H1 (cell line): ENCODE results near the gene DIPK2B. TPM values are rescaled to one million over a fixed set of nuclear protein-coding genes. Genes with fewer than 3 reads are reported as not detected.

Experiments
- CTCF ChIA-PET: fragments of 300-600 bp; sonication (Branson Sonifier 250); formaldehyde crosslinking; loops from one replicate; lab custom pipeline; 2021; ENCODE audit not compliant: partially characterized antibody; lab: Charles Lee
- POLR2A ChIA-PET: fragments of 300-600 bp; sonication (Branson Sonifier 250); formaldehyde crosslinking; loops from one replicate; lab custom pipeline; 2021; ENCODE audit warnings: inconsistent platforms; ENCODE audit not compliant: partially characterized antibody; lab: Charles Lee
- DNase-seq, 2 experiments: peaks; one replicate each; pipeline versions ENCODE4 v3.0.0 to v3.0.0-alpha.2; 2010 to 2022; ENCODE audit warnings: low spot score in 2 of 2, low read depth in 1 of 2, mixed read lengths in 1 of 2
- FAIRE-seq: peaks from 2 replicates; lab custom pipeline; 2011; peaks lifted over from hg19 to GRCh38; lab: Jason Lieb, UNC
- H2AFZ ChIP-seq: 2 replicates; pipeline ENCODE4 v1.8.1; 2012; ENCODE audit warnings: low read length, inconsistent platforms
- H2AK5ac ChIP-seq: 2 replicates; pipeline ENCODE4 v1.6.1; 2013; ENCODE audit warnings: low read depth, low read length
- H2BK120ac ChIP-seq: replicated peaks from 2 replicates; pipeline ENCODE3; 2013; ENCODE audit warnings: low read depth, low read length, inconsistent platforms
- H2BK12ac ChIP-seq: 2 replicates; pipeline ENCODE4 v1.6.1; 2013; ENCODE audit warnings: low read depth, low read length
- H2BK15ac ChIP-seq: 2 replicates; pipeline ENCODE4 v1.6.1; 2013; ENCODE audit warnings: low read length
- H2BK20ac ChIP-seq: 2 replicates; pipeline ENCODE4 v1.6.1; 2013; ENCODE audit warnings: low read length
- H2BK5ac ChIP-seq: 2 replicates; pipeline ENCODE4 v1.6.1; 2013; ENCODE audit warnings: low read depth, low read length
- H3K14ac ChIP-seq: 2 replicates; pipeline ENCODE4 v1.6.1; 2013; ENCODE audit warnings: inconsistent platforms; ENCODE audit not compliant: insufficient read length
- H3K18ac ChIP-seq: 2 replicates; pipeline ENCODE4 v1.6.1; 2013; ENCODE audit warnings: low read length; ENCODE audit errors: extremely low read depth
- H3K23ac ChIP-seq: 2 replicates; pipeline ENCODE4 v1.6.1; 2013; ENCODE audit warnings: inconsistent platforms; ENCODE audit not compliant: insufficient read length
- H3K23me2 ChIP-seq: 2 replicates; pipeline ENCODE4 v1.6.1; 2013; ENCODE audit warnings: low read depth, low read length
- H3K27ac ChIP-seq: 2 replicates; pipeline ENCODE4 v1.6.1; 2011; ENCODE audit warnings: low read depth, low read length, inconsistent platforms
- H3K27me3 ChIP-seq, 4 experiments: replicated peaks in 1 of 4; 1 replicate in 1 of 4; 2 replicates in 3 of 4; pipeline versions ENCODE4 v1.6.1 to v1.8.1; 2011 to 2013; ENCODE audit warnings: low read length in 3 of 4, mild to moderate bottlenecking in 3 of 4, inconsistent platforms in 2 of 4, mixed read lengths in 2 of 4, moderate library complexity in 1 of 4; ENCODE audit not compliant: control insufficient read depth in 3 of 4, insufficient read depth in 3 of 4; ENCODE audit errors: extremely low read depth in 1 of 4
- H3K36me3 ChIP-seq, 4 experiments: 2 replicates each; pipeline versions ENCODE4 v1.6.1 to v1.8.1; 2011 to 2013; ENCODE audit warnings: mild to moderate bottlenecking in 4 of 4, low read length in 3 of 4, moderate library complexity in 2 of 4, control low read depth in 1 of 4, inconsistent platforms in 1 of 4; ENCODE audit not compliant: insufficient read depth in 4 of 4, control insufficient read depth in 2 of 4
- H3K4ac ChIP-seq: replicated peaks from 2 replicates; pipeline ENCODE3; 2013; ENCODE audit warnings: low read length, low read depth, mixed read lengths, inconsistent platforms; ENCODE audit not compliant: insufficient read length
- H3K4me1 ChIP-seq, 4 experiments: replicated peaks in 1 of 4; 1 replicate in 1 of 4; 2 replicates in 3 of 4; pipeline versions ENCODE4 v1.6.1 to v1.8.1; 2011 to 2013; ENCODE audit warnings: low read length in 3 of 4, inconsistent platforms in 2 of 4, mixed read lengths in 1 of 4; ENCODE audit not compliant: insufficient read depth in 4 of 4, control insufficient read depth in 3 of 4
- H3K4me2 ChIP-seq, 2 experiments: 2 replicates each; pipeline versions ENCODE4 v1.6.1 to v1.8.1; 2011 to 2013; ENCODE audit warnings: low read depth in 2 of 2, low read length in 2 of 2, control low read depth in 1 of 2, inconsistent platforms in 1 of 2, mild to moderate bottlenecking in 1 of 2; ENCODE audit not compliant: insufficient read depth in 1 of 2
- H3K4me3 ChIP-seq, 4 experiments: fragments of 200-600, 300-600 bp in 1 of 4; sonication (generic), shearing (Covaris generic), sonication (Bioruptor Twin) in 1 of 4; 2 replicates each; pipeline versions ENCODE4 v1.5.1 to v1.8.1; 2011 to 2016; ENCODE audit warnings: low read length in 4 of 4, low read depth in 3 of 4, control low read depth in 2 of 4, inconsistent platforms in 2 of 4, mild to moderate bottlenecking in 2 of 4, mixed read lengths in 1 of 4, moderate library complexity in 1 of 4; ENCODE audit not compliant: insufficient read depth in 2 of 4; ENCODE audit errors: extremely low read depth in 1 of 4
- H3K56ac ChIP-seq: replicated peaks from 2 replicates; pipeline ENCODE3; 2013; ENCODE audit warnings: low read depth, mild to moderate bottlenecking, mixed read lengths, low read length, inconsistent platforms; ENCODE audit not compliant: insufficient read length
- H3K79me1 ChIP-seq: 2 replicates; pipeline ENCODE4 v1.6.1; 2013; ENCODE audit warnings: low read depth, low read length, control low read depth
- H3K79me2 ChIP-seq, 2 experiments: 2 replicates each; pipeline versions ENCODE4 v1.6.1 to v1.8.1; 2012 to 2013; ENCODE audit warnings: low read length in 2 of 2, mild to moderate bottlenecking in 2 of 2, inconsistent platforms in 1 of 2; ENCODE audit not compliant: insufficient read depth in 2 of 2, control insufficient read depth in 1 of 2
- H3K9ac ChIP-seq, 4 experiments: replicated peaks in 1 of 4; 1 replicate in 1 of 4; 2 replicates in 3 of 4; pipeline versions ENCODE4 v1.6.1 to v1.8.1; 2011 to 2013; ENCODE audit warnings: low read depth in 3 of 4, low read length in 3 of 4, control low read depth in 2 of 4, mild to moderate bottlenecking in 2 of 4, moderate library complexity in 2 of 4, inconsistent platforms in 1 of 4; ENCODE audit errors: extremely low read depth in 1 of 4
- H3K9me3 ChIP-seq, 2 experiments: 2 replicates each; pipeline versions ENCODE4 v1.6.1 to v1.8.1; 2012 to 2013; ENCODE audit warnings: mild to moderate bottlenecking in 2 of 2, moderate library complexity in 2 of 2, control low read depth in 1 of 2, inconsistent platforms in 1 of 2, low read depth in 1 of 2, low read length in 1 of 2, mixed read lengths in 1 of 2; ENCODE audit not compliant: insufficient read depth in 2 of 2
- H4K20me1 ChIP-seq, 2 experiments: replicated peaks in 1 of 2; 2 replicates each; pipeline versions ENCODE3 to v1.8.1; 2011 to 2013; ENCODE audit warnings: inconsistent platforms in 2 of 2, low read length in 2 of 2, mild to moderate bottlenecking in 1 of 2; ENCODE audit not compliant: insufficient read depth in 2 of 2, control insufficient read depth in 1 of 2
- H4K5ac ChIP-seq: 2 replicates; pipeline ENCODE4 v1.6.1; 2013; ENCODE audit warnings: low read length, low read depth, mixed read lengths, inconsistent platforms; ENCODE audit not compliant: insufficient read length
- H4K8ac ChIP-seq: 2 replicates; pipeline ENCODE4 v1.8.0; 2013; ENCODE audit warnings: mild to moderate bottlenecking, moderate library complexity, low read length, inconsistent platforms; ENCODE audit not compliant: insufficient read depth; ENCODE audit errors: extremely low read depth
- H4K91ac ChIP-seq: replicated peaks from 2 replicates; pipeline ENCODE3; 2013; ENCODE audit warnings: low read length, mixed read lengths, inconsistent platforms; ENCODE audit not compliant: insufficient read length
- BACH1 ChIP-seq: IDR thresholded peaks from 2 replicates; pipeline ENCODE4 v1.6.1; 2012; ENCODE audit warnings: low read length, improper control_type of control experiment
- CEBPB ChIP-seq: IDR thresholded peaks from 2 replicates; pipeline ENCODE4 v1.6.1; 2012; ENCODE audit warnings: low read depth, low read length
- CTBP2 ChIP-seq: IDR thresholded peaks from 2 replicates; pipeline ENCODE4 v1.7.0; 2011; ENCODE audit warnings: borderline replicate concordance, mild to moderate bottlenecking, moderate library complexity, mixed read lengths, low read length; ENCODE audit not compliant: insufficient read depth, insufficient read length
- HDAC6 ChIP-seq: IDR thresholded peaks from one replicate; pipeline ENCODE4 v1.7.1; 2012; ENCODE audit warnings: low read depth, mild to moderate bottlenecking, inconsistent platforms, low read length, moderate library complexity
- NANOG ChIP-seq: IDR thresholded peaks from 2 replicates; pipeline ENCODE4 v1.6.1; 2011; ENCODE audit warnings: low read length, low read depth, mild to moderate bottlenecking, inconsistent platforms; ENCODE audit not compliant: insufficient read depth, poor library complexity, severe bottlenecking
- RFX5 ChIP-seq: IDR thresholded peaks from 2 replicates; pipeline ENCODE4 v1.6.1; 2011; ENCODE audit warnings: low read depth, low read length, improper control_type of control experiment, borderline replicate concordance
- RXRA ChIP-seq: IDR thresholded peaks from 2 replicates; pipeline ENCODE4 v1.6.1; 2011; ENCODE audit warnings: low read depth, mild to moderate bottlenecking, low read length, moderate library complexity; ENCODE audit not compliant: insufficient read depth
- SAP30 ChIP-seq: fragments of 300-600 bp; sonication (generic); IDR thresholded peaks from 2 replicates; pipeline ENCODE4 v1.7.1; 2012; ENCODE audit warnings: low read length, moderate library complexity, mild to moderate bottlenecking, inconsistent platforms; ENCODE audit not compliant: insufficient read depth, insufficient replicate concordance
- TCF12 ChIP-seq: IDR thresholded peaks from 2 replicates; pipeline ENCODE4 v1.6.1; 2011; ENCODE audit warnings: low read depth, mild to moderate bottlenecking, low read length
- TEAD4 ChIP-seq: IDR thresholded peaks from 2 replicates; pipeline ENCODE4 v1.6.1; 2012; ENCODE audit warnings: low read depth, low read length, inconsistent platforms, mixed read lengths
- WGBS, 2 experiments: shearing (Covaris generic) in 1 of 2; methylation state at CpG; one replicate each; pipeline versions ENCODE4 v1.1.6 to v1.1.7; 2013 to 2015; ENCODE audit warnings: low lambda C conversion rate in 2 of 2, mixed read lengths in 2 of 2, inconsistent platforms in 1 of 2, low coverage in 1 of 2, missing lambda C conversion rate in 1 of 2; ENCODE audit not compliant: insufficient replicate concordance in 2 of 2, insufficient coverage in 1 of 2, insufficient read length in 1 of 2; ENCODE audit errors: extremely low coverage in 1 of 2, missing lambda C conversion rate in 1 of 2; 5-methylcytosine and 5-hydroxymethylcytosine counted together
- polyA plus RNA-seq, 7 experiments: library from polyadenylated mRNA; depleted of rRNA in 3 of 7; stranded (reverse) in 5 of 7; unstranded in 2 of 7; fragments of >200 nt in 5 of 7; fragments of 200-250 nt in 2 of 7; gene quantifications; 1 replicate in 5 of 7; 2 replicates in 1 of 7; 4 replicates in 1 of 7; pipeline versions ENCODE4 v1.2.1 to v1.2.3, GENCODE V29; 2011 to 2013; ENCODE audit warnings: missing spikeins in 2 of 7, mixed read lengths in 2 of 7
- total RNA-seq: library from RNA; stranded (reverse); fragmentation: NEBNext Ultra II Directional; extraction: Animal tissue kit (Norgen Biotek cat#: 25700); gene quantifications from 2 replicates; pipeline ENCODE4 v1.2.1, GENCODE V29; 2021
- TF ChIP-seq, protein P1 (sequence below): IDR thresholded peaks from 2 replicates; pipeline ENCODE4 v1.6.1; 2012; ENCODE audit warnings: inconsistent platforms

Gene DIPK2B
- total and polyA plus RNA-seq, 2 of the 8 experiments (the other 6 are each of a cell fraction or from before 2014, with no cell fraction given): not detected

DNA sequence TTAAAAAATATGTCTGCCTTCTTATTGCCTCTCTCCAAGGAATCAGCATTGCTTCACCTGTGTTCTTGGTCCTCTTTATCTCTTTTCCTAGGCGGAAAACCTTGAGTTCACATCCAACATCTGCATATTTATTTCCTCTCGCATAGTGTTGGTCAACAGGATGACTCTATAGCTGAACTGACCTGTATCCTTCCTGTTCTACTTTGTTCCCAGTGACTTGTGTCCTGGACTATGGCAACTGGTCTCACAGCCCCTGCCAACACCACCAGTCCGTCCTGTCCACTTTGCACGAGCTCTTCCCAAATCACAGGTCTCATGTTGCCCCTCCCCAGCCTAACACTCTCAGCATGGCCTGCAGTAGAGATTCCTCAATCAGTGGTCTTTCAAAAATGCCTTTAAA, 2.0 kb downstream of the DIPK2B start:
- no peak overlapping the region for H3K14ac ChIP-seq
- no peaks in the 10 kb centered on the region for H3K79me1 ChIP-seq
- no peak for FAIRE-seq
- no peak overlapping the region for H3K9ac ChIP-seq
- ChIA-PET POLR2A (no interaction called here), CTCF (interaction anchor here (1.2 kb wide), 1 partner anchor 9 kb away, joined by 3 read pairs; no protein-coding TSS in a partner anchor)
- H2AK5ac ChIP-seq: no peak overlapping the region
- no peak overlapping the region for H2BK5ac ChIP-seq
- H3K18ac ChIP-seq: no peak overlapping the region
- H2BK15ac ChIP-seq: no peak overlapping the region
- H3K4ac ChIP-seq: no peak overlapping the region
- H3K4me2 ChIP-seq: no peak overlapping the region
- no peaks in the 10 kb centered on the region for H3K4me1 ChIP-seq
- H3K56ac ChIP-seq: no peak overlapping the region
- no peak overlapping the region for H4K91ac ChIP-seq
- H4K20me1 ChIP-seq: no peaks in the 10 kb centered on the region
- no peaks in the 10 kb centered on the region for H3K27me3 ChIP-seq
- H2BK12ac ChIP-seq: no peak overlapping the region
- DNase-seq: no peak
- no peaks in the 10 kb centered on the region for H3K23me2 ChIP-seq
- WGBS, 2 experiments: 87% methylated on average over 4 of the region's 4 CpGs; no CpG with 5 or more reads in 1 of the 2 experiments
- no peak overlapping the region for H2AFZ ChIP-seq
- no peak overlapping the region for H4K5ac ChIP-seq
- no peaks in the 10 kb centered on the region for H3K36me3 ChIP-seq
- no peaks in the 10 kb centered on the region for H3K79me2 ChIP-seq
- no peak overlapping the region for H3K27ac ChIP-seq
- no peak overlapping the region for H2BK120ac ChIP-seq
- TF ChIP-seq, protein P1, sequence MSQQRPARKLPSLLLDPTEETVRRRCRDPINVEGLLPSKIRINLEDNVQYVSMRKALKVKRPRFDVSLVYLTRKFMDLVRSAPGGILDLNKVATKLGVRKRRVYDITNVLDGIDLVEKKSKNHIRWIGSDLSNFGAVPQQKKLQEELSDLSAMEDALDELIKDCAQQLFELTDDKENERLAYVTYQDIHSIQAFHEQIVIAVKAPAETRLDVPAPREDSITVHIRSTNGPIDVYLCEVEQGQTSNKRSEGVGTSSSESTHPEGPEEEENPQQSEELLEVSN: no peak
- TF ChIP-seq NANOG: no peak
- no peak for TF ChIP-seq BACH1
- TF ChIP-seq CEBPB: no peak
- no peak for TF ChIP-seq TEAD4
- TF ChIP-seq TCF12: no peak
- no peak for TF ChIP-seq RXRA
- no peak for TF ChIP-seq CTBP2
- no peak for TF ChIP-seq RFX5
- no peak for TF ChIP-seq SAP30
- no peak for TF ChIP-seq HDAC6
- H3K4me3 ChIP-seq: no peak overlapping the region
- no peaks in the 10 kb centered on the region for H3K9me3 ChIP-seq
- H2BK20ac ChIP-seq: no peak overlapping the region
- H3K23ac ChIP-seq: no peak overlapping the region
- H4K8ac ChIP-seq: no peak overlapping the region
